ENCODE measurements around the gene LAMB3. TPM values are rescaled to one million over a fixed set of nuclear protein-coding genes. Genes with fewer than 3 reads are reported as not detected.

Gene LAMB3
- total RNA-seq, 2 donors from 2014 or later: 43.7 to 92.8 TPM

DNA sequence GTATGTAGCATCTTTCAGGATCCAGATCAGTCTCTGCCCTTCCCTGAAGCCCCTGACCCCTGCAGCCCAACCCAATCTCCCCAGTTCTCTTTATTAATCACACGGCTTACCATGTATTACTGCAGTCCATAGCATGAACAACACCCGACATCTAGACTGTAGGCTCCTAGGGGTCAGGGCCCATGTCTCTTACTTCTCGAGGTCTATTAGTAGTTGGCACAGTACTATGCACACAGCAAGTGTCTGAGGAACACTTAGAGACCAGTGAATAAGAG lies 41.7 kb downstream of the LAMB3 start:
- no peak for DNase-seq (ENCODE audit: low spot score)
- Histone ChIP-seq H3K27ac (no peak overlapping the region), H3K36me3 (no peaks in the 10 kb centered on the region), H3K4me3 (no peak overlapping the region), H3K9me3 (no peaks in the 10 kb centered on the region), H3K4me1 (replicated peaks) (no peaks in the 10 kb centered on the region), H3K27me3 (replicated peaks; ENCODE audit: insufficient read depth) (no peaks in the 10 kb centered on the region)
- 92% methylated on average over 3 of the region's 3 CpGs for WGBS
- intact Hi-C loops (cut with DNase I): no loop called here
- TF ChIP-seq POLR2A (IDR thresholded peaks at IDR 0.05) (no peak), POLR2AphosphoS5 (IDR thresholded peaks at IDR 0.05) (no peak)
- TF ChIP-seq, protein P1, sequence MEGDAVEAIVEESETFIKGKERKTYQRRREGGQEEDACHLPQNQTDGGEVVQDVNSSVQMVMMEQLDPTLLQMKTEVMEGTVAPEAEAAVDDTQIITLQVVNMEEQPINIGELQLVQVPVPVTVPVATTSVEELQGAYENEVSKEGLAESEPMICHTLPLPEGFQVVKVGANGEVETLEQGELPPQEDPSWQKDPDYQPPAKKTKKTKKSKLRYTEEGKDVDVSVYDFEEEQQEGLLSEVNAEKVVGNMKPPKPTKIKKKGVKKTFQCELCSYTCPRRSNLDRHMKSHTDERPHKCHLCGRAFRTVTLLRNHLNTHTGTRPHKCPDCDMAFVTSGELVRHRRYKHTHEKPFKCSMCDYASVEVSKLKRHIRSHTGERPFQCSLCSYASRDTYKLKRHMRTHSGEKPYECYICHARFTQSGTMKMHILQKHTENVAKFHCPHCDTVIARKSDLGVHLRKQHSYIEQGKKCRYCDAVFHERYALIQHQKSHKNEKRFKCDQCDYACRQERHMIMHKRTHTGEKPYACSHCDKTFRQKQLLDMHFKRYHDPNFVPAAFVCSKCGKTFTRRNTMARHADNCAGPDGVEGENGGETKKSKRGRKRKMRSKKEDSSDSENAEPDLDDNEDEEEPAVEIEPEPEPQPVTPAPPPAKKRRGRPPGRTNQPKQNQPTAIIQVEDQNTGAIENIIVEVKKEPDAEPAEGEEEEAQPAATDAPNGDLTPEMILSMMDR (IDR thresholded peaks at IDR 0.05): no peak

DNA sequence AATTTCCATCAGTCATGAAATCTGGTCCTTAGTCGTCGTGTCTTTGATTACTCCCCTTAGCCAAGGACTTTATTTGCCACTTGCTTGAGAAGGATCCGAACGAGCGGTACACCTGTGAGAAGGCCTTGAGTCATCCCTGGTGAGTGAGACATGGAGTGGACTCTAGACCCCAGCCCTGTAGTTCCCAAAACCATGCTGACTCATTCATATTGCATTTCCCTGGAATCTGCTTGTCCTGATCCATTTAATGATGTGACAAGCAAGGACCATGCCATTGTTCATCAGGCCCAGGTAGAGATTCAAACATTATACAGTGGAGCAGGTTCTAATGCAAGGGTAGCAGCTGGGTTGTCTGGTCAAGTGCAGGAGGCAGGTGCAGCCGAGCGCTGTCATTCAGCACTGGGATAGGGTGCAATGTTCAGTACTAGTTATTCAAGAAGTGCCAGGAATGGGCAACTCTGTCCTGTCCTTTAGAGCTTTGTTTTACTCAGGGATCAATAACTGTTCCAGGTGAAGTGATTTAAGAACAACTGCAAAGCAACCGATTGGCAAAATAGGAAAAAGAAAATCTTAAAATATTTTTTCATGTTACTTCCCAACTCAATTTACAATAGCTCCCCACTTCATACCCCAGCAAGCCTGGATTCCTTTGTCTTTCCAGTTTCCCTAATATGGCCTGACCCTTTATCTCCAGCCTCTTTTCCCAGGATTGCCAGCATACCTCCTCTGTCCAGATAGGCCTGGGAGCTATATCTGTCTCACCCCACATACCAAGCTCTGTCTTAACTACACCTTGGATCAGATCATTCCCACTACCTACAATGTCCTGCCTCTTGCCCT lies 42.2 kb downstream of the LAMB3 start:
- Histone ChIP-seq H3K9me3 (no peaks in the 10 kb centered on the region), H3K36me3 (no peaks in the 10 kb centered on the region), H3K4me1 (replicated peaks) (no peaks in the 10 kb centered on the region), H3K27me3 (replicated peaks; ENCODE audit: insufficient read depth) (no peaks in the 10 kb centered on the region), H3K4me3 (no peak overlapping the region), H3K27ac (no peak overlapping the region)
- TF ChIP-seq, protein P1 (IDR thresholded peaks at IDR 0.05): no peak
- no peak for TF ChIP-seq POLR2AphosphoS5 (IDR thresholded peaks at IDR 0.05)
- WGBS: 85% methylated on average over 8 of the region's 8 CpGs
- intact Hi-C loops (cut with DNase I): loop anchor here (5.0 kb wide), 1 partner anchor 82 kb away; no protein-coding TSS in a partner anchor
- DNase-seq (ENCODE audit: low spot score): no peak

DNA sequence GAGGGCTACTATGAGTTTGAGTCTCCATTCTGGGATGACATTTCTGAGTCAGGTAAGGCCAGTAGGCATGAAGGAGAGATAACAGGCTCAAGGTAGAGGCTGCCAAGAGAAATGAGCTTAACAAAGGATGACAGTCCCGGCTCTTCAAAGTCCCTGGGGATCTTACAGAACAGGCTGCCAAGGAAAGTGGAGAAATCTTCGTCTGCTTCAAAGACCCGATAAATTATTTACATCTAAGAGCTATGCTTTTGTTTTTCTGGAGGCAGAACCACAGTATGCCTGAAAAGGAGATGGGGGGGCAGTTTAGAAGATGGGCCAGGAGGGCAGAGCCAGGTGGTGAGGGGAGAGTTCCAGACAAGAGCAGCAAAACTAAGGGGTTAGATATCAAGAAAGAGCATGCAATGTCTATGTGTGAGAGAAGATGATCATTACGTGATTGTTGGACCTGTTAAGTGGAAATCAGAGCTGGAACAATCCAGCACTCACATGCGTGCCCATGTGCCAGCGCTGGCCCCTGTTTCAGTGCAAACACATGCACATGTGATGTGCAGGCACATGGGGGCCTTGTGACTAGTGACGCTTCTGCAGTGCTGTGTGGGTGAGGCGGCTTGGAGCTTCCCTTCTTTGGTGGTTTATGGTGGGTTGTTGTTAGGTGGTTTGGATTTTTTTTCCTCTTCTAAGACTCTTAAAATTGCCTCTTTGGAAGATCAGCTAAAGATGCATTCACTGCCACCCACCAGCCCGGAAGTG lies 43.0 kb downstream of the LAMB3 start:
- no peak for DNase-seq (ENCODE audit: low spot score)
- no peaks in the 10 kb centered on the region for H3K27me3 ChIP-seq (replicated peaks; ENCODE audit: insufficient read depth)
- H3K4me1 ChIP-seq (replicated peaks): no peaks in the 10 kb centered on the region
- H3K4me3 ChIP-seq: no peak overlapping the region
- intact Hi-C loops (cut with DNase I): loop anchor here (5.0 kb wide), 1 partner anchor 83 kb away; no protein-coding TSS in a partner anchor
- WGBS: 84% methylated on average over 9 of the region's 9 CpGs
- H3K27ac ChIP-seq: no peak overlapping the region
- TF ChIP-seq, protein P1 (IDR thresholded peaks at IDR 0.05): no peak
- TF ChIP-seq POLR2AphosphoS5 (IDR thresholded peaks at IDR 0.05) (no peak), POLR2A (IDR thresholded peaks at IDR 0.05) (no peak)
- no peaks in the 10 kb centered on the region for H3K9me3 ChIP-seq
- H3K36me3 ChIP-seq: no peaks in the 10 kb centered on the region

DNA sequence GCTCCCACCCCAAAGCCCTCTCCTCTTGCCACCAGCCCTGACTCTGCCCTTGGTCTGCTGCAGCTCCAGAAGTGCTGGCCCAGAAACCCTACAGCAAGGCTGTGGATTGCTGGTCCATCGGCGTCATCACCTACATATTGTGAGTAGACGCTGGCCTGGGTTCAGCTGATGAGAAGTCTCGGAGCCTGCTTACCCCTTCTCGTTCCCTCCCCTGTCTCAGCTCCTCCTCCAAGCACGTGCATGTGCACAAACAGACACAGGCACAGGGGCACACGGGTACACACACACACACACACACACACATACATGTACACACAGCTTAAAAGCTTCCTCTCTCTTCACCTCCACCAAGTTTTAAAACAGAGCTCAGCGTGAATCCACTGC lies 44.4 kb downstream of the LAMB3 start:
- Histone ChIP-seq H3K9me3 (no peaks in the 10 kb centered on the region), H3K27ac (no peak overlapping the region), H3K4me1 (replicated peaks) (no peaks in the 10 kb centered on the region), H3K27me3 (replicated peaks; ENCODE audit: insufficient read depth) (no peaks in the 10 kb centered on the region), H3K36me3 (no peaks in the 10 kb centered on the region), H3K4me3 (no peak overlapping the region)
- TF ChIP-seq POLR2A (IDR thresholded peaks at IDR 0.05): no peak
- no peak for TF ChIP-seq POLR2AphosphoS5 (IDR thresholded peaks at IDR 0.05)
- TF ChIP-seq, protein P1 (IDR thresholded peaks at IDR 0.05): no peak
- no peak for DNase-seq (ENCODE audit: low spot score)
- intact Hi-C loops (cut with DNase I): loop anchor here (5.0 kb wide), 1 partner anchor 85 kb away; no protein-coding TSS in a partner anchor
- 61% methylated on average over 8 of the region's 8 CpGs for WGBS
